ENCODE data around the gene IL1RAPL1. TPM values are rescaled to one million over a fixed set of nuclear protein-coding genes. Genes with fewer than 3 reads are reported as not detected.

IL1RAPL1 gene
- total RNA-seq, 4 donors from 2014 or later: 0.16 to 0.46 TPM; not detected in 2

GRCh38 chrX:29528281-29528680 is 941.0 kb downstream of the IL1RAPL1 start:
- no peak for DNase-seq

DNA sequence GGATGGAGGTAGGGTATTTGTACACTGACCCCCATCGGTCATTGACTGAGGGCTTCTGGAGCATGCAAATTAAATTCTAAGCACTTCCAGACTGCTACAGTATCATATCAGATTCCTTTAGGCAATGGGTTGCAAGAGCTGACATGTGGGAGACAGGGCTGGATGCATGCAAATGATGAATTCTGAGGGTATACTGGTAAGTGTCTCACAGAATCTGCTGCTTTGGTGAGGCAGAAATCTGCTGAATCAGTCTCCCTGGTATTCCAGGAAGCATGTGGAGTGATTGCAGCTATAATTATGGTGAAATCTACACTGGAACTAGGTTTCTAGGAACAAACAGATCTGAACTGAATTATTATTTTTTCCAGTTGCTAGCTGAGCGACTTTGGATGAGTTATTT is 943.3 kb downstream of the IL1RAPL1 start:
- no peaks in the 10 kb centered on the region for H3K9me3 ChIP-seq
- TF ChIP-seq, protein P1, sequence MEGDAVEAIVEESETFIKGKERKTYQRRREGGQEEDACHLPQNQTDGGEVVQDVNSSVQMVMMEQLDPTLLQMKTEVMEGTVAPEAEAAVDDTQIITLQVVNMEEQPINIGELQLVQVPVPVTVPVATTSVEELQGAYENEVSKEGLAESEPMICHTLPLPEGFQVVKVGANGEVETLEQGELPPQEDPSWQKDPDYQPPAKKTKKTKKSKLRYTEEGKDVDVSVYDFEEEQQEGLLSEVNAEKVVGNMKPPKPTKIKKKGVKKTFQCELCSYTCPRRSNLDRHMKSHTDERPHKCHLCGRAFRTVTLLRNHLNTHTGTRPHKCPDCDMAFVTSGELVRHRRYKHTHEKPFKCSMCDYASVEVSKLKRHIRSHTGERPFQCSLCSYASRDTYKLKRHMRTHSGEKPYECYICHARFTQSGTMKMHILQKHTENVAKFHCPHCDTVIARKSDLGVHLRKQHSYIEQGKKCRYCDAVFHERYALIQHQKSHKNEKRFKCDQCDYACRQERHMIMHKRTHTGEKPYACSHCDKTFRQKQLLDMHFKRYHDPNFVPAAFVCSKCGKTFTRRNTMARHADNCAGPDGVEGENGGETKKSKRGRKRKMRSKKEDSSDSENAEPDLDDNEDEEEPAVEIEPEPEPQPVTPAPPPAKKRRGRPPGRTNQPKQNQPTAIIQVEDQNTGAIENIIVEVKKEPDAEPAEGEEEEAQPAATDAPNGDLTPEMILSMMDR (IDR thresholded peaks at IDR 0.05 in 4 of 5, conservative IDR thresholded peaks at IDR 0.05 in 1 of 5): no peak
- TF ChIP-seq POLR2A (IDR thresholded peaks at IDR 0.05): no peak
- intact Hi-C loops (cut with DNase I; ENCODE audit: low total_unique reads) (no loop called here), in situ Hi-C loops (cut with MboI; ENCODE audit: low sequenced_read_pairs in 4 of 4) (no loop called here)
- no peak overlapping the region for H3K4me3 ChIP-seq
- no peaks in the 10 kb centered on the region for H3K4me1 ChIP-seq
- no peak overlapping the region for H3K27ac ChIP-seq
- no peaks in the 10 kb centered on the region for H3K36me3 ChIP-seq
- DNase-seq (no peak), ATAC-seq (no peak)
- no peaks in the 10 kb centered on the region for H3K27me3 ChIP-seq

More at GRCh38 chrX:29528281-29528680, 941.0 kb downstream of the IL1RAPL1 start:
- no peak for ATAC-seq
- TF ChIP-seq POLR2A (IDR thresholded peaks at IDR 0.05): no peak
- TF ChIP-seq, protein P1 (IDR thresholded peaks at IDR 0.05 in 4 of 5, conservative IDR thresholded peaks at IDR 0.05 in 1 of 5): no peak
- Histone ChIP-seq H3K4me1 (no peaks in the 10 kb centered on the region), H3K4me3 (no peak overlapping the region), H3K27me3 (no peaks in the 10 kb centered on the region), H3K36me3 (no peaks in the 10 kb centered on the region), H3K27ac (no peak overlapping the region), H3K9me3 (no peaks in the 10 kb centered on the region)
- in situ Hi-C loops (cut with MboI; ENCODE audit: low sequenced_read_pairs in 4 of 4) (no loop called here), intact Hi-C loops (cut with DNase I; ENCODE audit: low total_unique reads) (no loop called here)

DNA sequence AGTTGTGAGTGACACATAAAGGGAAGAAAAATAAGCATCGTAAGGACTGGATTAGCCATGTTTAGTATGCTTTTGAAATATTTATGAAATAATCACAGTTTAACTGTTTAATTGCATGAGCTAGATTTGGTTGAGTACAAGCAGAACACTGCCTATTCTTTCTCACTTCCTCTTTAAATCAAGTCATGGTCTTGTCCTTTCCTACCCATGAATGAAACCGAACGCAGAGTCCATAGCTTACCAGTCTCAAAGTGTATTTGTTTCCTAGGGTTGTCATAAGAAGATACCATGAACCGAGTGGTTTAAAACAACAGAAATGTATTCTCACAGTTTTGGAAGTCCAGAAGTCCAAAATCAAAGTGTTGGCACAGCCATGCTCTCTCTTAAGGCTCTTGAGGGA is 944.1 kb downstream of the IL1RAPL1 start:
- no peak for TF ChIP-seq POLR2A (IDR thresholded peaks at IDR 0.05)
- TF ChIP-seq, protein P1 (IDR thresholded peaks at IDR 0.05 in 4 of 5, conservative IDR thresholded peaks at IDR 0.05 in 1 of 5): no peak
- H3K27ac ChIP-seq: no peak overlapping the region
- no peak overlapping the region for H3K4me3 ChIP-seq
- DNase-seq (no peak), ATAC-seq (no peak)
- no peaks in the 10 kb centered on the region for H3K4me1 ChIP-seq
- no peaks in the 10 kb centered on the region for H3K9me3 ChIP-seq
- H3K36me3 ChIP-seq: no peaks in the 10 kb centered on the region
- in situ Hi-C loops (cut with MboI; ENCODE audit: low sequenced_read_pairs in 4 of 4) (no loop called here), intact Hi-C loops (cut with DNase I; ENCODE audit: low total_unique reads) (no loop called here)
- H3K27me3 ChIP-seq: no peaks in the 10 kb centered on the region

DNA sequence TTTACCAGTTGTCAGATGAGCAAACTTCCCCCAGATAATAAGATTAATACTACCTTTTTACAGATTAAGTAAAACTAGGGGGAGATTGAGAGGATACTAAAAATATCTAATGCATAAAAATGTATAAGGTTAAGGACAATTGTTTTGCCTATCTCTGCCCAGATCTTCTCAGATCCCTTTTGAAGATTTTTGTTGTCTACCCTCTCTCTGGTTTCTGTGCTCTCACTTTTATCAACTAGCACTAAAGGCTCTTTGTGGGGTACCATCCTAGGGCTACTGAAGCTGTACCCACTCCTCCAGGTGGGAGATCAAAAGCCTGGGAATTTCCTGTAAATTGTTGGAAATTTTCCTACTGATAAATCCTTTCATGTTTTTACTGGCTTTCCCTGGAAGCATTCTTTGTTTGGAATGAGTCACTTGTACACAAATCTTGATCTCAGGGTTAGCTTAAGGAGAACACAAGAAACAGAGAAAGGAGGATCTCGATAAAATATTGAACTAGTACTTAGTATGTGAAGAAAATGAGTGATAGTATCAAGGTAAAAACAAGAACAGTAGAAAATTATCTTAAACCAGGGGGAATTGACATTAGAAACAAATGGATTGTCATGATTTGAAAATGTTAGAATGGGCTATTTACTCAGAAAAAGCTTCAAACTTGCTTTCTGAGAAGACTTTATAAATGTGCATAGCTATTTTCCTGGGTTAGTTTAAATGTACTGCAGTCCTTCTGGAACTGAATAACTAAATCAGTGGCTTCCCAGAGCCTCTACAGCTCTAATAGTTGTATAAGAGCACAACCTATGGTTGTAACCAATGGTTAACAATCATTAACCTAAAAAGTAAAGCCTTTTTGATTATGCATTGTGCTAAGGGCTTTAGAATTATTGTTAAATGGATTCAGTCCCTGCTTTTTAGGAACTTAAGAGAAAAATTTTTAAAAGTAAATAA is 948.2 kb downstream of the IL1RAPL1 start:
- in situ Hi-C loops (cut with MboI; ENCODE audit: low sequenced_read_pairs in 4 of 4): no loop called here
- ATAC-seq (no peak), DNase-seq (no peak)
- Histone ChIP-seq H3K27ac (no peak overlapping the region), H3K9me3 (no peaks in the 10 kb centered on the region), H3K36me3 (no peaks in the 10 kb centered on the region), H3K4me3 (no peak overlapping the region), H3K27me3 (no peaks in the 10 kb centered on the region), H3K4me1 (no peaks in the 10 kb centered on the region)
- TF ChIP-seq, protein P1 (IDR thresholded peaks at IDR 0.05 in 4 of 5, conservative IDR thresholded peaks at IDR 0.05 in 1 of 5): no peak
- no peak for TF ChIP-seq POLR2A (IDR thresholded peaks at IDR 0.05)
- intact Hi-C loops (cut with DNase I; ENCODE audit: low total_unique reads): no loop called here

Data from gastrocnemius medialis (tissue), 4 donors.